ENCODE results near the gene ENOX2.

Gene ENOX2

DNA sequence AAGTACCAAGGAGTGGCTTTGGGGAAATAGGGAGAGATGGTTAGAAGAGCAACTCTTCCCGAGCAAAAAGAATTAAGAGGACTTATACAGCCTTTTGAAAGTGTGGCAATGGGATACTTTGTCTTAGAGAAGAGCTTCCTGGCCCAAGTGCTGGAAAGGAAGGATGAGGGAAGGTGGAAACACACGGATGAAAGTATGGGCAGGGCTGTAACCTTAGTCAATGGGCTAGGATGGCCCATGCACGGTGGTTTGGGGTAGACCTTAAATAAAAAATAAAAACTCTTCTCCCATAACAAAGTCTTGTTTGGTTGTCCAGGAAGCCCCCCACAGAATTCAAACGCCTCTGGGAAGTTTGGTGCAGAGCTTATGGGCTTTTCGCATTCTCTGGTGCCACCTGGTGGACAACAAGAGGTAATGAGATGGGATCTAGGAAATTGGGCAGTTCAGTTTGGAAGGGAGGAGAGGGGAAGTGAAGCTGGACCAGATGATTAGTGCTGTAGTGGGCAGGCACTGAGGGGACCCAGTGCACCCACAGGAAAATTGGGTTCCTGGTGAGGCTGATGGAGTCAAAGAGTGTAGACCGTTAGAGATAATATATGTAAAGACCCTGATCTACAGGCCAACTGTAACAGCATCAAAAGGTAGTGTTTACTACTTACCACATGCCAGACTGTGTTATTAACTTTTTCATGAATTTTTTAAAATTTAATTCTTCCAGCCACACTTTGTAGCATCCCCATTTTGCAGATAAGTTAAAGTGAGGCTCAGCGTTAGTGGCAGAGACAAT is 13.8 kb upstream of the ENOX2 start:
- FAIRE-seq (no peak), DNase-seq (ENCODE audit: insufficient read length, low spot score) (no peak)
- TF ChIP-seq CTCF (IDR thresholded peaks at IDR 0.05; ENCODE audit: insufficient read depth, missing control alignments): peak; percentile 58

GRCh38 chrX:130915302-130915701 is 12.3 kb upstream of the ENOX2 start:
- no peak for DNase-seq (ENCODE audit: insufficient read length, low spot score)
- no peak for FAIRE-seq
- no peak for TF ChIP-seq CTCF (IDR thresholded peaks at IDR 0.05; ENCODE audit: insufficient read depth, missing control alignments)

- no peak for TF ChIP-seq CTCF (IDR thresholded peaks at IDR 0.05; ENCODE audit: insufficient read depth, missing control alignments)
- DNase-seq (ENCODE audit: insufficient read length, low spot score) (no peak), FAIRE-seq (peak; percentile 85)
These were observed 6.6 kb upstream of the ENOX2 start for GRCh38 chrX:130909469-130910136.

- no peak for FAIRE-seq
- no peak for DNase-seq (ENCODE audit: insufficient read length, low spot score)
- TF ChIP-seq CTCF (IDR thresholded peaks at IDR 0.05; ENCODE audit: insufficient read depth, missing control alignments): no peak
These were observed 3.8 kb upstream of the ENOX2 start for GRCh38 chrX:130906776-130907175.

DNA sequence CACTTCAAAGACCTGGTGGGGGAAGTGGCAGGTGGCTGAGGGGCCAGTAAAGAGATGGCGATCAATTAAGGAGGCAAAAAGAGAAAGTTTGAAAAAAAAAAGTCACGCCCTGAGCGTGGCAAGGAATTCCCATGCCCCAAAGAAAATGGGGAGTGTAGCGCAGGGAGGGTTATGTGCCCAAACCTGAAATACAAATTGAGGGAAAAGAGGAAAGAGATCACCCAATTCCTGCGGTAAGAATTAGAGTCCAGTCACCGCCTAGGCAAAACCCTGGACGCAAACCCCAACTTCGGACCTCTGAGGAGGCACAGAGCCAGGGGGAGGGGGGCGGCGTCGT is 595 bp downstream of the ENOX2 start:
- DNase-seq (ENCODE audit: insufficient read length, low spot score) (no peak), FAIRE-seq (no peak)
- no peak for TF ChIP-seq CTCF (IDR thresholded peaks at IDR 0.05; ENCODE audit: insufficient read depth, missing control alignments)

- FAIRE-seq (peak; percentile 46), DNase-seq (ENCODE audit: insufficient read length, low spot score) (no peak)
- TF ChIP-seq CTCF (IDR thresholded peaks at IDR 0.05; ENCODE audit: insufficient read depth, missing control alignments): no peak
These were observed 6.1 kb downstream of the ENOX2 start for GRCh38 chrX:130896802-130897501.
